Erythroblast (primary cell): ENCODE measurements around the gene HERPUD2.

ENCODE experiments used
- GATA1 ChIP-seq: IDR thresholded peaks from 2 replicates; pipeline ENCODE4 v1.6.1; 2011; ENCODE audit warnings: low read depth, mild to moderate bottlenecking, control low read depth, low read length, moderate library complexity
- POLR2A ChIP-seq: IDR thresholded peaks from 2 replicates; pipeline ENCODE4 v1.6.1; 2011; ENCODE audit warnings: mild to moderate bottlenecking, low read length

DNA sequence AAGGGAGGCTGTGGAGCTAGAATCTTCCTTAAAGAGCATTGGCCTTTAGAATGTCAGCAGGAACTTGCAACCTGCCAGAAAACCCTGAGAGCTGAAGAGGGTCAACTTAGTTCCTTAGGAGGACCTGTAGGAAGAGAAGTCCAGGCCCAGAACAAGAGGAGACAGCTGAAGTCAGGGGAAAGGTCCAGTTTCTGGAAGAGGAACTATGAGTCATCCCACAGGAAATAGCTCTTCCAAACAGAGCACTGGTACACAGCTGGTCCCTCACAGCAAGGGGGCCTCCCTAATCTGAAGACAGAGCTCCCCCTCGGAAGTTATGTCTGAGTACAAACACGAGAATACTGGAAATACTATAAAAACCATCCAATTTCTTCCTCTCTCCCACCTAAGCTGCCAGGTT lies 98.9 kb downstream of the HERPUD2 start:
- TF ChIP-seq POLR2A, result no peak
- no peak for TF ChIP-seq GATA1
